Esophagus mucosa (tissue), 1 donor: Measurements from ENCODE around the gene CPAMD8. TPM values are rescaled to one million over a fixed set of nuclear protein-coding genes. Genes with fewer than 3 reads are reported as not detected.
"Not testable (repeated sequence)": the region's sequence is repeated elsewhere in the genome, so short reads cannot be mapped to it uniquely, and the experiment has no call there.

Source experiments
- ATAC-seq: fragments of 200-7000 bp; cut with Tn5 transposase; one replicate; pipeline ENCODE4 v1.9.1; 2020
- total RNA-seq: library from RNA; stranded (reverse); gene quantifications from one replicate; pipeline ENCODE4 v1.2.4, GENCODE V29; 2023
- donor health status: DM: yes; HTN: yes; CAD: no.

The CPAMD8 gene
- total RNA-seq, 1 donor from 2014 or later: 2.0 TPM

GRCh38 chr19:16945762-16946465, 80.7 kb downstream of the CPAMD8 start:
- ATAC-seq: no peak

- ATAC-seq: no peak
These were observed 81.3 kb downstream of the CPAMD8 start for GRCh38 chr19:16945364-16945714.

- ATAC-seq: no peak
These were observed 81.8 kb downstream of the CPAMD8 start for GRCh38 chr19:16944626-16945363.

GRCh38 chr19:16943942-16944625, 82.5 kb downstream of the CPAMD8 start:
- ATAC-seq: no peak

GRCh38 chr19:16943090-16943489, 83.5 kb downstream of the CPAMD8 start:
- ATAC-seq: not testable (repeated sequence)

- no peak for ATAC-seq
These were observed 84.0 kb downstream of the CPAMD8 start for GRCh38 chr19:16942583-16942982.

GRCh38 chr19:16940626-16941025, 86.0 kb downstream of the CPAMD8 start:
- ATAC-seq: no peak

GRCh38 chr19:16940063-16940462, 86.5 kb downstream of the CPAMD8 start:
- not testable (repeated sequence) for ATAC-seq

GRCh38 chr19:16938211-16938610, 88.4 kb downstream of the CPAMD8 start:
- no peak for ATAC-seq

GRCh38 chr19:16937796-16938195, 88.8 kb downstream of the CPAMD8 start:
- not testable (repeated sequence) for ATAC-seq

- ATAC-seq: no peak
These were observed 89.7 kb downstream of the CPAMD8 start for GRCh38 chr19:16936901-16937300.

GRCh38 chr19:16934489-16934888, 92.1 kb downstream of the CPAMD8 start:
- no peak for ATAC-seq

GRCh38 chr19:16931306-16931705, 95.3 kb downstream of the CPAMD8 start:
- no peak for ATAC-seq

GRCh38 chr19:16930753-16931152, 95.9 kb downstream of the CPAMD8 start:
- no peak for ATAC-seq

- ATAC-seq: no peak
These were observed 97.7 kb downstream of the CPAMD8 start for GRCh38 chr19:16928916-16929315.

GRCh38 chr19:16928351-16928750, 98.3 kb downstream of the CPAMD8 start:
- ATAC-seq: no peak

- ATAC-seq: no peak
These were observed 98.7 kb downstream of the CPAMD8 start for GRCh38 chr19:16927883-16928282.

- no peak for ATAC-seq
These were observed 103.7 kb downstream of the CPAMD8 start for GRCh38 chr19:16922949-16923348.

GRCh38 chr19:16922592-16922934, 104.0 kb downstream of the CPAMD8 start:
- no peak for ATAC-seq

- no peak for ATAC-seq
These were observed 104.6 kb downstream of the CPAMD8 start for GRCh38 chr19:16921766-16922591.

GRCh38 chr19:16920816-16921529, 105.6 kb downstream of the CPAMD8 start:
- ATAC-seq: peak; percentile 84

- no peak for ATAC-seq
These were observed 107.1 kb downstream of the CPAMD8 start for GRCh38 chr19:16919496-16919895.
